Stimulated activated CD8-positive, alpha-beta memory T cell treated with anti-CD3 and anti-CD28 coated beads, Interleukin-12 subunit alpha, Interleukin-12 subunit beta, amount 100 ng/mL, for 1 hour (primary cell): Measurements from ENCODE around the gene FICD.
A peak's percentile ranks its signal among the peaks of the same experiment; 100 is the strongest.
"Not testable (repeated sequence)": the region's sequence is repeated elsewhere in the genome, so short reads cannot be mapped to it uniquely, and the experiment has no call there.

Source experiments
- DNase-seq: peaks from one replicate; pipeline ENCODE4 v3.0.0-alpha.2; 2020; ENCODE audit warnings: low read depth

The FICD gene

DNA sequence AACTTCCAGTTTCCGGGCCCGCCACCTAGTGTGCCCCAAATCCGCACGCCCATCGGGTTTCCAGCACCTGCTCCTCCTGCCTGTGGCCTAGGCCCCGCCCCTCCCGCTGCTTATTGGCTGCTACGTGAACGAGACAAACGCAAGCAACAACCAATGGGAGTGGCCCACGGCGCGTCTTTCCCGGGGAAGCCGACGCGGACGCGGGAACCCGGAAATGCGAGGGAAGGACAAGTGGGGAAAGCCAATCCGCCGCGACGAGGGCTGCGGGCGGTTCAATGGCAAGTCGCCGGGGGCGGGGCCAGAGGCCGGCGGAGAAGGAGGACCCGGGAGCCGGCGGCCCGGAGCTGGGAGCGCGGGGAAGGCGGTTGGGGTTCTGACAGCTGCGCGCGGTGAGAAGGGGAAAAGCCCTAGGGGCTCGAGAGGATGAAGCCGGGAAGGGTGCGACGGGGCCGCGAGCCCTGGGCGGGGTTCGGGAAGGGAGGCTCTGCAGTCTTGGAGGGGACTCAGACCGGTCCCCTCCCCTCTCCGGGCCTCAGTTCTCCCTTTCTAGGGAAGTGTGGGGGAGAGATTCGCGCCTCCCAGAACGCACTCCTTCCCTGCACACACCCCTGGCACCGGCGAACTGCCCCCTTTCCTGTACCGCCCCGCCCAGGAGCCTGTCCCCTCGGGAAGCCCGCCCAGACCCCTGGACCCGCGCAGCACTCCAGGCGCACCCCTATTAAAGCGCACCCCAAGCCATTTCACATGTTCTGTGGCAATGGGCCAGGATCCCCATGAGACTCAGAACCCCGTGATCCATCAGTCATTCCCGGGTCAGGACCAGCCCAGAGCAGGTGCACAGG lies at the start of gene FICD:
Gene FICD, plus strand, starts transcription at position 305 of the 842 bp plus-strand sequence. CDS start 1,696 bp downstream, outside the sequence.
- DNase-seq = peak; percentile 99

DNA sequence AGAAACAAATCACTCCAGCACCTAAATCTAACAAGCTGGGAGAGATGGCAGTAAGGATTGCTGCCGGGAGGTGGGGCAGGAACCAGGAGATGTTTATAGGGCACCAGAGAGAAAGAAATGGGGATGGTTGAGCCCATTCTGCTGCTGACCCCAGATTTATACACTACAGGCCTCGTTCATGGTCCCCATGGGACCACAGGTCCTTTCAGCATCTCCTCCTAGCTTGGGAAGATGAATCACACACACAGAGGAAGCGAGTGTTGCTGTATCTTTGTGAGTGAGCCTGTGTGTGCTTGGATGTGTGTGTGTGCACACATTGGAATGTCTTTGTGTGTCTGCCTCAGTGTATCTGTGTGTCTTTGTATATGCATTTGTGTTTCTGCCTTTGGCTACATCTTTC lies 49.7 kb upstream of the FICD start:
- no peak for DNase-seq

GRCh38 chr12:108468196-108468968 lies 46.7 kb upstream of the FICD start:
- DNase-seq = no peak

DNA sequence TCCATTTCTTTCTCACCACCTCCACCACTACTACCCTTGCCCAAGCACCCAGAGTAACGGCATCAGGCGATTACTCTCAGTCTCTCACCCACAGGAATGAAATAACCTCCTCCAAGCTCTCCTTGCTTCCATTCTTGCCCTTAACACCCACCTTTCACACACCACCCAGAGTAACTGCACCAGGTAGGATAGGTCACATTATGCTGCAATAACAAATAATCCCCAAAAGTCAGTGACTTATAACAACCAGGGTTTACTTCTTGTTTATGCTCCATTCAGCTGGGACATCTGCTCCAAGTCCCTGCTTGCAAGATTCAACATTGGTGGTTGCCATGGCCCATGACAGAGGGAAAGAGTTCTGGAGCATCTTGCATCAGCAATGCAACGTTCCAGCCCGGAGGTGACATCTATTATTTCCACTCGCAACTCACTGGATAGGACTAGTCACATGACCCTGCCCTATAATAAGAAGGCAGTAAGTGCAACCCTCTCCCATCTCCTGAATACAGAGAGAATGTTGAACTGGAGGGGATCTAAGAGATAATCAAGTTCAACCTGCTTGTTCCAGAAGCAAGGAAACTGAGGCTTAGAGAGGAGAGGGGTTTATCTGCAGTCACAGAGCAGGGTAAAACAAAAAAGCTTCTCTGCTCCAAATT lies 41.5 kb upstream of the FICD start:
- no peak for DNase-seq

- no peak for DNase-seq
Observed at GRCh38 chr12:108475396-108475795, 39.7 kb upstream of the FICD start.

GRCh38 chr12:108477055-108477880 lies 37.8 kb upstream of the FICD start:
- no peak for DNase-seq

GRCh38 chr12:108477881-108478259 lies 37.2 kb upstream of the FICD start:
- no peak for DNase-seq

GRCh38 chr12:108478611-108479206 lies 36.4 kb upstream of the FICD start:
- no peak for DNase-seq

DNA sequence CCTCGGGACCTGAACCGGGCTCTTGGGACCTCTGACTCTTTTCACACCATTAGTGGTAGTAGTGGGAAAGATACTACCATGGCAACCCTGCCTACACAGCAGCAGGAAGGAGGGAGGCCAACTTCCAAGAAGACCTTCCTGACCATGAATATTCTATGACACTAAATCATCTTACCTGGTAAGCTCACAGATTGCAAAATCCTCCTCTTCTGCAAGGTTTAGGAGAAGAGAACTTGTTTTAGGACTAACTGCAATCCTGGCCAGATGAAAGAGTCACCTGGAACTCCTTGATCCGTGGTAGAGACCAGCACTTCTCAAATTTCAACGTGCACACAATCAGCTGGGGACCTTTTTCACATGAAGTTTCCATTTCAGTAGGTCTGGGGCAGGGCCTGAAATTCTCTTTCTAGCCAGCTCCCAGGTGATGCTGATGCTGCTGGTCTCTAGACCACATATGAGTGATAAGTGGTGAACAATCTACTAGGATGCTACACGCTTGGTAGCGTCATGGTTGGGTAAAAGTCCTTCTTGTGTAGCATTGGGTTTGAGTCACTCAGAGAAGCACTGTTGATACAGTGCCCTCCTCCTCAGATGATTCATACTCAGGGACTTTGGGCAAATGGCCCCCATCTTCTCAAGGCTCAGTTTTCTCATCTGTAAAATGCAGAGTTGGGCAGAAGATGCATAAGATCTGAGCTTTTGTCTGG lies 35.6 kb upstream of the FICD start:
- no peak for DNase-seq

DNA sequence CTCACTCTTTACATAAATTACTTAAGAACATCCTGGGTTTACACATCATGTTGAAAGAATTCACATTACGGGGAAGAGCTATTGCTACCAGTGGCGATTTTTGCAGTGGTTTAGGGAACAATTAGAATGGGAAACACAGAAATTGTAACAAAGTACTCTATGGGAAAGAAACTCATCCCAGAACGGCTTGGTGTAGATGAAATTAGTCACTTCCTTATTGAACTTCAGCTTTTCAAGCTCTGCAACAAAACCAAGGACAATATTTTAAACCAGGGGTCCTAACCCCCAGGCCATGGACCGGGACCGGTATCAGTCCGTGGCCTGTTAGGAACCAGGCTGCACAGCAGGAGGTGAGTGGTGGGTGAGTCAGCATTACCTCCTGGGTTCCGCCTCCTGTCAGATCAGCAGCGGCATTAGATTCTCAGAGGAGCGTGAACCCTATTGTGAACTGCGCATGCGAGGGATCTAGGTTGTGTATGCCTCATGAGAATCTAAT lies 32.3 kb upstream of the FICD start:
- no peak for DNase-seq

DNA sequence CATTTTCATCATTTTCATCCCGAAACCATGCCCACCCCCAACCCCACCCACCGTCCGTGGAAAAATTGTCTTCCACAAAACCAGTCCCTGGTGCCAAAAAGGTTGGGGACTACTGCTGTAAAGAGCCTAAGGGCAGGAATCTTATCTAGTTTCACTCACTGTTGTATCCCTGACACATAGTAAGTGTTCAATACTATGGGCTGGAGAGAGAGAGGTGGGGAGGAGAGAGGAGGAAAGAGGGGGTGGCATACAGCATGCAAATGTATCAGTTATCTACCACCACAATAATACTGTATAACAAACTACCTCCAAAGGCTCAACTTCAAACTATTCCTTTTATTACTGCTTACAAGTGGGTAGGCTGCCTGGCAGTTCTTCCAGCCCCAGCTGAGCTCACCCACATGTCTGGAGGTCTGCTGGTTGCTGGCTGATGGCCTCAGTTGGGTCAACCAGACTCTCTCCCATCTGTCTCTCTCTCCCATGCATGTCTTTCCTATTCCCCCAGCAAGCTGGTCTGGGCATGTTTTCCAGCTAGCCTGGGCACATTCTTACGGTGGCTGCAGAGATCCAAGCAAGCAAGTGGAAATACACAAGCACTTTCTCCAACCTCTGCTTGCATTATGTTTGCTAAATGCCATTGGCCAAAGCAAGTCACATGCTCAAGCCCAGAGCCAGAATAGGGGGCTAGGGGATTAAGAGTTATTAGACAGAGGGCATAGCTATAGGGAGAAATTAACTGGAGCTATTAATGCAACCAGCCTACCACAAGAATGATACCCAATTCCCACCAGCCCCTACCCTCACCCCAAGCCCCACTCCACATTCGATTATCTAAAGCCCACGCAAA lies 31.6 kb upstream of the FICD start:
- no peak for DNase-seq

DNA sequence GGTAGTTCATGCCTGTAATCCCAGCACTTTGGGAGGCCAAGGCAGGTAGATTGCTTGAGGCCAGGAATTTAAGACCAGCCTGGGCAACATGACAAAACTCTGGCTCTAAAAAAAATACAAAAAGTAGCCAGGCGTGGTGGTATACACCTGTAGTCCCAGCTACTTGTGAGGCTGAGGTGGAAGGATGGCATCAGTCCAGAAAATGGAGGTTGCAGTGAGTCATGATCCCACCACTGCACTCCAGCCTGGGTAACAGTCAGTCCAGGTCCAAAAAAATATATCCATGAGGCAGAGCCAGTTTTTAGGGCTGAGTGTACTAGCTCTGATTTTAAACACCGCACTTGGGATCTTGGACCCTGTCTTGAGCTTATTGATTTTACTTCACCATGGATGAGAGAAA lies 30.6 kb upstream of the FICD start:
- DNase-seq = no peak

DNA sequence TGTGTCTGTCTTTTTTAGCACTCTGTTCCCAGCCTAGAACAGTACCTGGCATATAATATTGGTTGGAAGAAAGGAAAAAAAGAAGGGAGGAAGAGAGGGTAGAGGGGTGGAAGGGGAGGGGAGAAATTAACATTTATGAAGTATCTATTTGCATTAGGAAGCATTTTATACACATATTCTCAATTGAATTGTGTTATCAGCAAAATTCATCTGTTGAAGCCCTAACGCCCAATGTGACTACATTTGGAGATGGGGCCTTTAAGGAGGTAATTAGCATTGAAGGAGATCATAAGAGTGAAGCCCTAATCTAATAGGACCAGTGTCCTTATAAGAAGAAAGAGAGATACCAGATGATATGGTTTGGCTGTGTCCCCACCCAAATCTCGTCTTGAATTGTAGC lies 30.2 kb upstream of the FICD start:
- no peak for DNase-seq

GRCh38 chr12:108485371-108485770 lies 29.7 kb upstream of the FICD start:
- DNase-seq = not testable (repeated sequence)

DNA sequence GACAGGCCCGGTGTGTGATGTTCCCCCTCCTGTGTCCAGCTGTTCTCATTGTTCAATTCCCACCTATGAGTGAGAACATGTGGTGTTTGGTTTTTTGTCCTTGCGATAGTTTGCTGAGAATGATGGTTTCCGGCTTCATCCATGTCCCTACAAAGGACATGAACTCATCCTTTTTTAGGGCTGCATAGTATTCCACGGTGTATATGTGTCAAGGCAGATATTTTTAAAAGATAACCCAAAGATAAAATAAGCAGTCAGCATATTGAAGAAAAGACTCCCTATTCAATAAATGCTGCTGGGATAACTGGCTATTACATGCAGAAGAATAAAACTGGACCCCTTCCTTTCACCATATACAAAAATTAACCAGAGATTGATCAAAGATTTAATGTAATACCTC lies 28.0 kb upstream of the FICD start:
- DNase-seq = not testable (repeated sequence)

GRCh38 chr12:108491256-108491655 lies 23.8 kb upstream of the FICD start:
- DNase-seq = no peak

- DNase-seq = no peak
Observed at GRCh38 chr12:108495054-108495453, 20.0 kb upstream of the FICD start.

DNA sequence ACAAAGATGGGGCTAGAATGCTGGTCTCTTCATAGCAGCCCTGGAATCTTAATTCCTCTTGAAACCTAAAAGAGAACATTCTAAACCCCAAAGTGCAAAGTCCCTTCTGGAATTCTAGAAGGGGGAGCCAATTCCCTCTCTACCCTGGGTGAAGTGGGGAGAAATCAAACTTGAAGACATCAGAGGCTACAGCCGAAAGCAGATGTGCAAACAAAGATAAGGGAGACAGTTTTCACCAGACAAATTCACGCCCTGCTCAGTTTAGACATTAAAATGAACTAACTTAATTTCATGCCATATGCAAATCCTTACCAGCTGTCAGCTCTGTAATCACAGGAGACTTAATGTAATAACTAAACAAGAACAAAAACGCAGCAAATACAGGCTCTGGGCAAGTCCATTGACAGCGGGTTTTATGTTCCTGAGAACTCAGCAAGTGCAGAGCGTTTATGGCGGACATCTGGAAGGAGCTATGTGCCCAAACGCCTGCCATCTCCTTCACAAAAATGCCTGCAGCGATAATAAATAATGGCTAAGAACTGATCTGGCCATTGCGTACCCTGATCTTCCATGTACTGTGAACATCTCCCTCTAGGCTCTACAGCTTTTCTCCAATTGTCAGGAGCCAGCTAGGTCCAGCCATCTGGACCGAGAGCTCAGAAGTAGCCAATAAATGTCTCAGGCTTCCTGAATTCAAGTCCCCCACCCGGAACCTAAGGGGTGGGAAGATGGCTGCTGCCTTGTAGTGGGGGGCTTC lies 19.1 kb upstream of the FICD start:
- no peak for DNase-seq

- DNase-seq = no peak
Observed at GRCh38 chr12:108498136-108498535, 16.9 kb upstream of the FICD start.
